Right lobe of liver (tissue), 6 donors: Measurements from ENCODE around the gene RAD54L. TPM values are rescaled to one million over a fixed set of nuclear protein-coding genes. Genes with fewer than 3 reads are reported as not detected.

ENCODE experiments used
- ATAC-seq, 4 donors: fragments of 200-7000 bp; cut with Tn5 transposase; one replicate each; pipeline ENCODE4 v1.9.1; 2020; ENCODE audit warnings: mild to moderate bottlenecking in 4 of 4, moderate library complexity in 4 of 4
- DNase-seq, 3 donors: peaks; one replicate each; pipeline ENCODE4 v3.0.0-alpha.2; 2020
- H3K27ac ChIP-seq, 3 donors: fragments of 200-600 bp; one replicate each; pipeline ENCODE4 v1.8.0; 2022
- H3K27me3 ChIP-seq, 2 donors: fragments of 200-600 bp; one replicate each; pipeline ENCODE4 v1.8.0; 2022
- H3K36me3 ChIP-seq, 4 donors: fragments of 200-600 bp; sonication (generic) in 1 of 4; one replicate each; pipeline versions ENCODE4 v1.5.1 to v1.8.0; 2017 to 2022; ENCODE audit warnings: control low read depth in 1 of 4
- H3K4me1 ChIP-seq, 4 donors: fragments of 200-600 bp; sonication (generic) in 1 of 4; one replicate each; pipeline versions ENCODE4 v1.5.1 to v1.8.0; 2017 to 2022; ENCODE audit warnings: control low read depth in 1 of 4
- H3K4me3 ChIP-seq, 3 donors: fragments of 200-600 bp; one replicate each; pipeline ENCODE4 v1.8.0; 2022
- H3K9me3 ChIP-seq, 4 donors: fragments of 200-600 bp; sonication (generic) in 1 of 4; one replicate each; pipeline versions ENCODE4 v1.5.1 to v1.8.0; 2017 to 2022; ENCODE audit warnings: control low read depth in 1 of 4
- POLR2A ChIP-seq: fragments of 450-650 bp; IDR thresholded peaks from one replicate; pipeline ENCODE4 v1.6.1; 2017; ENCODE audit warnings: antibody characterized with exemption, mild to moderate bottlenecking
- WGBS: methylation state at CpG from one replicate; pipeline ENCODE4 v1.1.6; 2018; ENCODE audit warnings: low coverage, low lambda C conversion rate; ENCODE audit not compliant: insufficient coverage; ENCODE audit errors: missing lambda C conversion rate; 5-methylcytosine and 5-hydroxymethylcytosine counted together
- intact Hi-C, 2 donors: fragments of 100-400 bp; cut with DNase I; formaldehyde crosslinking; loops; one replicate each; pipeline versions ENCODE4 v1.11.2 to v1.14.1; 2022
- total RNA-seq, 6 experiments: library from RNA; depleted of rRNA in 2 of 6; stranded (reverse); fragments of >200 nt in 2 of 6; fragmentation: NEBNext Ultra II Directional in 3 of 6; extraction: Animal tissue kit (Norgen Biotek cat#: 25700) in 3 of 6; gene quantifications; one replicate each; pipeline versions ENCODE4 v1.1.0 to v1.2.4, GENCODE V29; 2016 to 2023
- TF ChIP-seq, protein P1 (sequence below), 4 donors: fragments of 200-600 bp in 3 of 4; fragments of 450-650 bp in 1 of 4; IDR thresholded peaks; one replicate each; pipeline versions ENCODE4 v1.5.1 to v1.8.0; 2016 to 2022; ENCODE audit warnings: antibody characterized with exemption in 4 of 4, mild to moderate bottlenecking in 2 of 4
- donor health status: DM: no; HTN: yes; CAD: no.
- donor health status: DM: no; HTN: no; CAD: no.
- donor health status: DM: no; HTN: no; CAD: no.
- donor health status: DM: no; HTN: yes; CAD: no.
- donor health status: DM: no; HTN: yes; CAD: no.

RAD54L gene
- total RNA-seq, 6 experiments from 2014 or later = 0.27 to 2.5 (median 0.70) TPM

DNA sequence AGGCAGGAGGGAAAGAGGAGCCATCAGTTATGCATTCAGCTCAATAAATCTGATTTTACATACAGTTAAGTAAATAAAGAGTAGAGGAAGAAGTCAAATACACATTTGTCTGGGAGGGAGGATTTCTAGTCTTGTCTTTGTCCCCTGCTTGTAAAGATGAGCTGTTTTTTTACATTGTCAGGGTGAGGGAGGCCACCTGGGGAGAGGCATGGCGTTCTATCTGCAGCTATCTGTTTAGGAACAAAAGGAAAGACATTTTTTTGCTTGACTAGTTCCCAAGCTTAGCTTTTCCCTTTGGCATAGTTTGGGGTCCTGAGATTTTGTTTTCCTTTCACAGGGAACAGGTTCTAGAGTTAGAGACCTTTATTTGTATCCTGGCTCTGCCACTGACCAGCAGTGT, 14.9 kb downstream of the RAD54L start:
- Histone ChIP-seq H3K36me3 (no peaks in the 10 kb centered on the region), H3K9me3 (no peaks in the 10 kb centered on the region), H3K27ac (no peak overlapping the region), H3K4me1 (no peaks in the 10 kb centered on the region), H3K27me3 (no peaks in the 10 kb centered on the region), H3K4me3 (no peak overlapping the region)
- ATAC-seq (no peak), DNase-seq (no peak)
- no peak for TF ChIP-seq POLR2A
- TF ChIP-seq, protein P1, sequence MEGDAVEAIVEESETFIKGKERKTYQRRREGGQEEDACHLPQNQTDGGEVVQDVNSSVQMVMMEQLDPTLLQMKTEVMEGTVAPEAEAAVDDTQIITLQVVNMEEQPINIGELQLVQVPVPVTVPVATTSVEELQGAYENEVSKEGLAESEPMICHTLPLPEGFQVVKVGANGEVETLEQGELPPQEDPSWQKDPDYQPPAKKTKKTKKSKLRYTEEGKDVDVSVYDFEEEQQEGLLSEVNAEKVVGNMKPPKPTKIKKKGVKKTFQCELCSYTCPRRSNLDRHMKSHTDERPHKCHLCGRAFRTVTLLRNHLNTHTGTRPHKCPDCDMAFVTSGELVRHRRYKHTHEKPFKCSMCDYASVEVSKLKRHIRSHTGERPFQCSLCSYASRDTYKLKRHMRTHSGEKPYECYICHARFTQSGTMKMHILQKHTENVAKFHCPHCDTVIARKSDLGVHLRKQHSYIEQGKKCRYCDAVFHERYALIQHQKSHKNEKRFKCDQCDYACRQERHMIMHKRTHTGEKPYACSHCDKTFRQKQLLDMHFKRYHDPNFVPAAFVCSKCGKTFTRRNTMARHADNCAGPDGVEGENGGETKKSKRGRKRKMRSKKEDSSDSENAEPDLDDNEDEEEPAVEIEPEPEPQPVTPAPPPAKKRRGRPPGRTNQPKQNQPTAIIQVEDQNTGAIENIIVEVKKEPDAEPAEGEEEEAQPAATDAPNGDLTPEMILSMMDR (IDR thresholded peaks at IDR 0.05) = no peak
- intact Hi-C loops = no loop called here
- 100% methylated on average over 1 of the region's 1 CpG for WGBS

DNA sequence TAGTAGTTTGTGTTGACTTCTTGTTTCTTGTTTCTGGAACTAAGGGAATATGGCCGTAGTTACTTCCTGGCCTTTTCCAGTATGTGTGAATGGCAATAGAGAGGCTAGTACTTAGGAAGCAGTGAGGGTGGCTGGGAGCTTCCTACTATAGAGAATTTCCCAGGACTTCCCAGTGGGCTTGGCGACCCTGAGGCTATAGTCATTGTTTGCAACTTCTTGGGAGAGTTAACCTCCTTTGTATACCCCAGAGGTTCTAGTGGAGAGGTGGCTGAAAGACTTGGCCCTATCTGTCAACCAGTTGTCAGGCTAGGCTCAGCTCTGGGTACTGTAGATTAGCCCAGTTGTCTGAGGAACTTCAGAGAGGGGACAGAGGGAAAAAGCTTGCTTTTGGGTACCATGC, 15.6 kb downstream of the RAD54L start:
- Histone ChIP-seq H3K4me1 (no peaks in the 10 kb centered on the region), H3K9me3 (no peaks in the 10 kb centered on the region), H3K4me3 (no peak overlapping the region), H3K27me3 (no peaks in the 10 kb centered on the region), H3K36me3 (no peaks in the 10 kb centered on the region), H3K27ac (no peak overlapping the region)
- intact Hi-C loops = no loop called here
- no peak for ATAC-seq
- 100% methylated on average over 1 of the region's 2 CpGs for WGBS
- no peak for DNase-seq
- TF ChIP-seq, protein P1 (IDR thresholded peaks at IDR 0.05) = no peak
- TF ChIP-seq POLR2A = no peak

DNA sequence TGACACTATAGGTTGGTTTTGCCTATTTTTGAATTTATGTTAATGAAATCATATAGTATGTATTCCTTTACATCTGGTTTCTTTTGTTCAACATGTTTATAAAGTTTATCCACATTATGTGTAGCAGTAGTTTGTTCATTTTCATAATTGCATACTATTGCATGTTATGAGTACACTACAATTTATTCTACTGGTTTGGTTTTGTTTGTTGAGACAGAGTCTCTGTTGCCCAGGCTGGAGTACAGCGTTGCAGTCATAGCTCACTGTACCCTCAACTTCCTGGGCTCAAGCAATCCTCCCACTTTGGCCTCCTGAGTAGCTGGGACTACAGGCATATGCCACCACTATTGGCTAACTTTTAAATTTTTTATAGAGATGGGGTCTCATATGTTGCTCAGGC, 21.0 kb downstream of the RAD54L start:
- Histone ChIP-seq H3K27ac (no peak overlapping the region), H3K9me3 (no peaks in the 10 kb centered on the region), H3K27me3 (no peaks in the 10 kb centered on the region), H3K4me1 (no peaks in the 10 kb centered on the region), H3K4me3 (no peak overlapping the region), H3K36me3 (no peaks in the 10 kb centered on the region)
- TF ChIP-seq, protein P1 (IDR thresholded peaks at IDR 0.05) = no peak
- no peak for TF ChIP-seq POLR2A
- DNase-seq (no peak), ATAC-seq (no peak)
- intact Hi-C loops = no loop called here
- WGBS = 100% methylated on average over 1 of the region's 1 CpG

DNA sequence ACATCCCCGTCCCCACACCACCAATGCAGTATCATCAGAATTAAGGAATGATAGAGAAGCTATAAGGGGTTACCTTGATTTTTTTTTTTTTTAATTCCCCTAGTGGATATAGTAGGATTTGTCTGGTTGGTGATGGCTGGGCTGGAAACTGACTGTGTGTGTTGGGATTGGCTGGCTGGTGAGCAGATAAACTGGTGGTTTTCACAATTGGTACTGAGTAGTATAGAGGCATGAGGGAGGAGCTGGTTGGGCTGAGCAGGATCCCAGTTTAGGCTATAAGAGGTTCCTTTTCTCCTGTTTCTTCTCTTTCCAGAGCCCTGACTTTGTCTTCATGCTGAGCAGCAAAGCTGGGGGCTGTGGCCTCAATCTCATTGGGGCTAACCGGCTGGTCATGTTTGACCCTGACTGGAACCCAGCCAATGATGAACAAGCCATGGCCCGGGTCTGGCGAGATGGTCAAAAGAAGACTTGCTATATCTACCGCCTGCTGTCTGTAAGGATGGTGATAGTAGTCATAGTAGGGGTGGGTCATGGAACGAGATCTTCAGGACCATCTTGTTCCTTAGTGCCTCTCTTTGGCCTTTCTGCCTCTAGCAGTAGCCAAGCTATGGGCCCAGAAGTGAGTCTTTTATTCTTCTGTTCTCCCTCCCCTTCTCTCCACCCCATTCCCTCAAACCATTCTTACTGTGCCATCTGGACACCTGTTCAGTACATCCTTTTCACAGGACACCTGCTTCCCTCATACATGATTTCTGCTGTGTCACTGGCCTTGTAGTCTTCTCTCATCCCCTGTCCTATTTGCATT, 26.9 kb downstream of the RAD54L start:
- no peak for ATAC-seq
- TF ChIP-seq POLR2A = no peak
- TF ChIP-seq, protein P1 (IDR thresholded peaks at IDR 0.05) = no peak
- DNase-seq = no peak
- H3K27me3 ChIP-seq = no peaks in the 10 kb centered on the region
- no peaks in the 10 kb centered on the region for H3K9me3 ChIP-seq
- no peak overlapping the region for H3K27ac ChIP-seq
- no peaks in the 10 kb centered on the region for H3K36me3 ChIP-seq
- WGBS = 92% methylated on average over 4 of the region's 6 CpGs
- H3K4me3 ChIP-seq = no peak overlapping the region
- intact Hi-C loops = no loop called here
- H3K4me1 ChIP-seq = no peaks in the 10 kb centered on the region
